Fibroblast of gingiva (primary cell): ENCODE data around the gene B3GLCT.

Experiments
- DNase-seq: peaks from one replicate; pipeline ENCODE4 v3.0.0-alpha.2; 2011; ENCODE audit warnings: low read depth

The B3GLCT gene

DNA sequence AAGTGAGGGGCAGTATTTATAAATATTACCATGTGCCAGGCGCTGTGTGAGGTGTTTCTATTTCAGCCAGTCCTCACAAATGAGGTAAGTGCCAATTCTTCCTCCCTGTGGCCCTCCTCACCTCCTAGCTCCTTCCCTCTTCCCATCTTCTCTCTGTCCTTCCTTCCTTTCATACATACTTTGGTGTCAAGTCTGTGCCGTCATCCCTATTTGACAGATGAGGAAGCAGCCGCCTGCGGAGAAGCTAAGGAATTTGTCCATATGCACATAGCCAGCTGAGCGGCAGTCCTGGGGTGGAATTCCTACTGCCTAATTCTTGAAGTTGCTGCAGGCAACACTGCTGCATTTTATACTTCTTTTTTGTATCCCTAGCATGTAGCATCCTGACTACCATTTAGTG is 150.8 kb downstream of the B3GLCT start:
- no peak for DNase-seq

DNA sequence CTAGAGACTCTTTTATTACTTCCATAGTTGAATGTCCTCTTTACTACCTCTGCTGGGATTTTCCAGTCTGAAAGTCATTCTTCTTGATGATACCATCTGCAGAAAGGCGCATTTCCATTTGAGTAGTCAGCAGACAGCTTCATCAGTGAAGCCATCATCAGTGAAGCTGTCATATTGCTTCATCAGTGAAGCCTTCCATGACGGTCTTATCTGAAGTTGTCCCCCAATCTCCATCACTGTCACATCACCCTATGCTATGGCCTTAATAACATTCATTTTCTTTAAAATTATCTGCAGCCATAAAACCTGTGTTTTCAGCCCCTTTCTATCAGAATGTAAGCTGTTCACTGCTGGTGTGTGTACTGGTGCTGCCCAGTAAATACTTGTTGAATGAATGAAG is 151.6 kb downstream of the B3GLCT start:
- DNase-seq: no peak

DNA sequence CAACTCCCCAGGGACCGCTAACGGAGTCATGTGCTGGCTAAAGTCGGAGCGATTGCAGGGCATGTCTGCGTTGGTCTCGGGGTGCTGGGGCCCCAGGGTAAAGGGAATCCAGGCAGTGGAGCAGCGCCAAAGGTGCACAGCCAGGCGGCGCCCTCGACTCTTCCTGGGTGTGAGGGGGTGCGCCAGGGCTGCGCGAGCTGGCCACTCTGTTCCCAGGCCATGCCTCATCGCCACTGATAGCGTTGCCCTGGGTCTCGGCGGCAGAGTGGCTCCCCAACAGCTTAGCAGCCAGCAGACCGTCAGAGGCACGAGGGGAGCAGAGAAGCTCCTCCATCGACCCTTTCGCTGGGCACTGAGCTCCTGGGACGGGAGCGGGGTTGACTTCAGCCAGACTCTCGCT is 152.7 kb downstream of the B3GLCT start:
- no peak for DNase-seq

DNA sequence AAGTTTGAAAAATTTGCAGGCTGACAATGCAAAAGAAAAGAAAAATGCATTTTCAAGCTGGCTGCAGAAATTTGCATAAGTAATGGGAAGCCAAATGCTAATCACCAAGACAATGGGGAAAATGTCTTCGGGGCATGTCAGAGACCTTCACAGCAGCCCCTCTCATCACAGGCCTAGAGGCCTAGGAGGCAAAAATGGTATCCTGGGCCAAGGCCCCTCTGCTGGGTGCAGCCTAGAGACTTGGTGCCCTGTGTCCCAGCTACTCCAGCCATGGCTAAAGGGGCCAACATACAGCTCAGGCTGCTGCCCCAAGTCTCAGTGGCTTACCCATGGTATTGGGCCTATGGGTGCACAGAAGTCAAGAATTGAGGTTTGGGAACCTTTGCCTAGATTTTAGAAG is 155.2 kb downstream of the B3GLCT start:
- no peak for DNase-seq

DNA sequence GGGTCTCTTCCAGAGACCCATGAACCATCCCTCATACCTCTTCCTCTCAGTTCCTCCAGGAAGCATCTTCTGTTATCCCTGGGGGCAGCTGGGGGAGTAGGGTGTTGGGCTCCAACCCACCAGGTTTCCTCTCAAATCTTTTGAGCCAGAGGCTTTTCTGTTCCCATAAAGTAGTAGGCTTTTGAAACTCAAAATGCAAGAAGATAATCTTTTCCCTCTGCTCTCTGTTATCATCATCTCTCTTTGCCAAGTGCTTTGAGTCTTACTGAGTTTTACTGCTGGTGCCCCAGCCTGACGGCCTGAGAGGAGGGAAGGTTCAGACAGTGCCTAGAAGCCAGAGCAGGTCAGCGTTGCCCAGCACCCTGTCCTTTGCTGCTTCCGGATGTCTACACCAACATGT is 157.2 kb downstream of the B3GLCT start:
- no peak for DNase-seq

DNA sequence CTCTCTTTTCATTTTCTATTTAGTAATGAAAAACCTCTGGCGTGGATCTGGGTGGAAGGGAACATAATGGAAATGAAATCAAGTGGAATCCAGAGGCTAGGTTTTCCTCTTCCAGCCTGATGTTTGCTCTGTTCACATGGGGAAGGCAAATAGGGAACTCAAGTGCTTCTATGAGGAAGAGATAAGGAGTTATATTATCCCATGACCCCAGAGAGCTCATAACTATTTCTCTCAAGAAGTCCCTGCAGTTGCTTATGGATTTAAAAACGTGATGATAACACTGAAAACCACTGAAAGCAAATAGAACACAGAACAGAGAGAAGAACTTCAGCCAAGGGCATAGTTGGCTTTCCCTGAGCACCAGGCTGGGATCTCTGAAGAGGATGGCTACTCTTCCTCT is 157.8 kb downstream of the B3GLCT start:
- no peak for DNase-seq

DNA sequence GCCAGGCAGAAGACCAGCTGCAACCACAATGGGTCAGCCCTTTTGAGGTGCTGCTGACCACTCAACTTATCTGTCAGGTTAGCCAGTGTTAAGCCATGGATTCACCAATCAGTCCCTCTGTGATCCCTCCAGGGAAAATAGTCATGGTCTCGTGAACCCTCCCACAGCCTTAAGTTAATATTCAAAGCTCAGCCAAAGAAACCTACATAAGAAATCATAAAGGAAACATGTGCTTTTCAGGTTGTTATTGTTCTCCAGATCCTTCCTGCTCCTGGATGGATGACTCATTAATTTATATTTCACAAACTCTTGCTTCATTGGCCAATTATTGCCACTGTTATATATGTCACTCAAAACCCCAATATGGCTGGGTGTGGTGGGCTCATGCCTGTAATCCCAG is 161.9 kb downstream of the B3GLCT start:
- no peak for DNase-seq

DNA sequence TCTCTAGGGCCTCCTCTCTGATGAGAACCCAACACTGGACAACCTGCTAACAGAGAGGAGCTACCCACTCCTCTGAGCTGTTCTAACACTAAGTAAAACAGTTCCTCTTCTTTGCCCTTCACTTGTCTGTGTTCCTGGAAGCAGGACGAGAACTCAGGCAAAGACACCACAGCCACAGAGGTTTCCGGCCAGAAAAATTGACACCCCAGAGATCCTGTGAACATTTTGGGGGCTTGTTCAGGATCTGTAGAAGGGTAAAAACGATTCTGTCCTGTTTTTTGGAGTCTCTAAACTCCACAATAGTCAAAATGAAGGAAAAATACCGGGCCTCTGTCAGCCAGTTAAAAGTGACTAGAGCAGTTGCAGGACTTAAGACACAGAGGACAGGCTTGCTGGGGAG is 165.9 kb downstream of the B3GLCT start:
- no peak for DNase-seq

DNA sequence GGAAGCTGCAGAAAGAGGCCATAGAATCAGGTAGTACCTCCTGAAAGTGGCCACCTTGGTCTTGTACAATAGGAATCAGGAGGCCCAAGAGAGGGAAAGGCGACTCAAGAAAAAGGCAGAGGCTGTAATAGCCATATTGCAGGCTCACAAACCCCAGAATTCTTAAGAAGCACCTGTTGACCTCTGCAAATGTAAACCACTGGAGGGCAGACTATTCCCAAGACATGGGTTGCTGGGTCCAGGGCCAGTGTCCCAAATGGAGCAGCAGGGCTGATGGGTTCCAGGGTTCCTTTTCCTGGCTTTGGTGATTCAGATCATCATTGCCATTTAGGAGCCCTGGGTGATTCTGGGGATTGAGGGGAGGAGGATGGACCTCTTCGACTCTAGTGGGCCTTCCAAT is 167.6 kb downstream of the B3GLCT start:
- no peak for DNase-seq

DNA sequence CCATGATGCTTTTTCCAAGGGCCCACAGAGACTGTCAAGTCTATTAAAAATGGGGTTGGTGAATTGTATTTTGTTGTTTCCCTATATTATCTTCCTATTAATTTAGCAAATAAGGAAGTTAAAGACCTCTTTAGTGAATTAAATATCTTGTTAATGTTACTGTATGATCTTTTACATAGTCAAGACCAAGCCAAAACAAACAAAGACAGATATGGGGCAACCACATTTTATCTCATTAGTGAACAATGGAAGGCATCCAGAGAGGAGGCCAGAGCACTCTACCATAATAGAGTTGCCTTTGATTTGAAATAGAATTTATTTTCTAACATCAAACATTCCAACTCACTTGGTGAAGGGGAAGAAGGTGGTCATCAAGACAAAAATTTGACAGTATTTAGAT is 169.4 kb downstream of the B3GLCT start:
- no peak for DNase-seq

DNA sequence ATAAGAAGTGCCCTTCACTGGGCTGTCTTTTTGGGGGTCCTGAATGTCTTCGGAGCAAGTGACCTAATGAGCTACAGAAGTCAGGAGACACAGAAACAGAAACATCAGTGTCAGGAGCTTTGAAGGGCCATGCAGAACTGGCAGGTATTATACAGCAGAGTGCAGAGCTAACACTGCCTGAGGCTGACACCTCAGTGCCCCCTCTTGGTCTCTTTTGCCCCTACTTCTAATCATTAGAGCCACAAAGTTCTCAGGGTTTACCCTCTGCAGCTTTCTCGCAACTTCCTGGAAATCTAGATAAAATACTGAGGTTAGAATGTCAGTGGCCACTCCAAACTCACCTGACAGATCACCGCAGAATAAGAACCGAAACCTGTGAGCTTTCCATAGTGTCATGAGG is 172.7 kb downstream of the B3GLCT start:
- DNase-seq: no peak

DNA sequence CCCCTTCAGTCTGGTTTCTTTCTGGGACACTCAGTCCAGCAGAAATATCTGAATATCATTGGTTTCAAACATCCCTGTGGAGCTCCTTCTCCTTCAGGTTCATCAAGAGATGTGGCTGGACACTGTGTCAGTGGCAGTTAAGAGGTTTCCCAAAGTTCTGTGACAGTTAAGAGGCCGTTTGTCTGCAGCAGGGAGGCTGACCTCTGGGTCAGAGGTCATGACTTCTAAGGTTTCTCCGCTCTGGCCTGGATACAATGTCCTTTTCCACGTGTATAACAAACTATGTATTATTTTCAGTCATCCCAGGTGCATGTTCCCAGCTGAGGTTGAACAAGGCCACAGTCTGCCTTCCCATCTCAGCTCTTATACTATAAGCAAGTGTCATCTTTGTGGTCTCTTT is 174.9 kb downstream of the B3GLCT start:
- DNase-seq: no peak

DNA sequence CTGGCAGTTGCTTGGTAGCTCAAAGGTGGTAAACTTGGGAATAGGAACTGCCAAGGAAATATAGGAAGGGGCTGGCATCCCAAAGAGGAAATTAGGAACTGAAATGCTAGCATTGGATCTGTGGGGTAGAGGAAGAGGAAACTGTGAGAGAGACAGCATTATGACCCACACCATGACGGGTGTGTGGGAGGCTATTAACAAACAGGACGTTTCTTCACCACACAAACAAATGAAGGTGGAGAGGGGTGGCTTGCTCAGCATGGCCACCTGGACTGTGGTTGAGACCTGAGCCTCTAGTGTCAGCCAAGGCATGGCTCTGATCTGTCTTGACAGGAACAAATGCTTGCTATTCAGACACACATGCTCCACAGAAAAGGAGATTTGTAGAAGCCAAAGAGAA is 178.2 kb downstream of the B3GLCT start:
- no peak for DNase-seq

DNA sequence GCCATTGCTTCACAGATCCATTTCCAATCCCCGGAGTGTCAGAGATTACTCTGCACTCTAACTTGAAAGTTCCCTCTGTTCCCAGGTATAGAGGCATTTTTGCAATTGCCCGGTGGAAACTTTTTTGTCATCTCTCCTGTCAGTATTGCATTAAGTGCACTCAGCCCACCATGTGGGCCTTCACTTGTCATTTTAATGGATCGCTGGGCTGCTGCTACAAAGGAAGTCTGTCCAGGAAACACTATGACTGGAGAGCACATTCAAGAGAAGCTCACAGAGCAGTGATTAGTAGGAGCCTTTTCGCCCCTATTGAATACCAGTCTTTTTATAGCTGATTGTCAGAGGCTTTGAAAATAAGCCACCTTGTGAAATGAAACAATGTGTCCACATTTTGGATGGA is 180.9 kb downstream of the B3GLCT start:
- DNase-seq: no peak
